Panc1 (cell line): ENCODE data around the gene CIAO1. TPM values are rescaled to one million over a fixed set of nuclear protein-coding genes. Genes with fewer than 3 reads are reported as not detected.
"Not testable (repeated sequence)": the region's sequence is repeated elsewhere in the genome, so short reads cannot be mapped to it uniquely, and the experiment has no call there.

ENCODE experiments used
- ATAC-seq: fragments of 200-7000 bp; cut with Tn5 transposase; 2 replicates; pipeline ENCODE4 v1.9.1; 2020; ENCODE audit warnings: mild to moderate bottlenecking, moderate library complexity
- BruUV-seq: library from RNA; stranded (reverse); fragments of 400-500 nt; replicated peaks from 2 replicates; lab custom pipeline; 2021; lab: Mats Ljungman, UMichigan
- CTCF ChIA-PET: fragments of 300-600 bp; sonication (Branson Sonifier 250); formaldehyde crosslinking; loops from one replicate; lab custom pipeline; 2022; ENCODE audit warnings: antibody characterized with exemption; lab: Charles Lee
- POLR2A ChIA-PET: fragments of 300-600 bp; sonication (Branson Sonifier 250); formaldehyde crosslinking; loops from one replicate; lab custom pipeline; 2022; ENCODE audit warnings: antibody characterized with exemption; lab: Charles Lee
- DNase-seq: peaks from one replicate; pipeline ENCODE4 v3.0.0-alpha.2; 2010; ENCODE audit warnings: low read depth, low spot score
- H3K27ac ChIP-seq: 2 replicates; pipeline ENCODE4 v1.5.1; 2011; ENCODE audit warnings: mild to moderate bottlenecking, low read length, inconsistent platforms
- H3K27me3 ChIP-seq: fragments of 200-500 bp; sonication (Bioruptor generic); 2 replicates; pipeline ENCODE4 v1.6.0; 2014; ENCODE audit warnings: low read length, inconsistent platforms; ENCODE audit not compliant: control insufficient read depth, insufficient read depth
- H3K36me3 ChIP-seq: fragments of 200-500 bp; sonication (Bioruptor generic); 2 replicates; pipeline ENCODE4 v1.5.1; 2014; ENCODE audit warnings: inconsistent platforms, mild to moderate bottlenecking, low read length, moderate library complexity; ENCODE audit not compliant: control insufficient read depth, insufficient read depth
- H3K4me1 ChIP-seq: 2 replicates; pipeline ENCODE4 v1.5.1; 2011; ENCODE audit warnings: inconsistent platforms, mild to moderate bottlenecking, low read length, moderate library complexity; ENCODE audit not compliant: control insufficient read depth, insufficient read depth
- H3K4me3 ChIP-seq, 2 experiments: 2 replicates each; pipeline ENCODE4 v1.5.1; 2011 to 2012; ENCODE audit warnings: low read depth in 2 of 2, low read length in 2 of 2, mild to moderate bottlenecking in 2 of 2, inconsistent platforms in 1 of 2, moderate library complexity in 1 of 2
- H3K9me3 ChIP-seq: fragments of 200-500 bp; sonication (Bioruptor generic); 2 replicates; pipeline ENCODE4 v1.5.1; 2014; ENCODE audit warnings: low read depth, mild to moderate bottlenecking, inconsistent platforms, low read length, moderate library complexity; ENCODE audit not compliant: control insufficient read depth, insufficient read depth
- POLR2AphosphoS5 ChIP-seq: IDR thresholded peaks from 2 replicates; pipeline ENCODE4 v1.6.1; 2012; ENCODE audit warnings: mild to moderate bottlenecking, low read depth, low read length, moderate library complexity
- SIN3A ChIP-seq: IDR thresholded peaks from 2 replicates; pipeline ENCODE4 v1.6.1; 2012; ENCODE audit warnings: low read depth, mild to moderate bottlenecking, low read length, moderate library complexity, borderline replicate concordance; ENCODE audit not compliant: insufficient read depth
- TCF7L2 ChIP-seq: IDR thresholded peaks from 2 replicates; pipeline ENCODE4 v1.6.1; 2011; ENCODE audit warnings: mild to moderate bottlenecking, low read depth, low read length, inconsistent platforms
- in situ Hi-C: cut with HindIII; loops from 2 replicates; pipeline ENCODE4 v1.10.0; 2016; ENCODE audit warnings: low sequenced_read_pairs, low pct_unique_long_range_greater_than_20kb
- intact Hi-C: fragments of 100-400 bp; cut with micrococcal nuclease; formaldehyde crosslinking; loops from one replicate; pipeline ENCODE4 v1.10.0; 2022; ENCODE audit not compliant: unreplicated experiment
- total RNA-seq: library from RNA; stranded (reverse); gene quantifications from one replicate; pipeline ENCODE4 v1.2.1, GENCODE V29; 2021; ENCODE audit not compliant: unreplicated experiment
- TF ChIP-seq, protein P1 (sequence below): fragments of 450-650 bp; IDR thresholded peaks from 2 replicates; pipeline ENCODE4 v1.5.1; 2017; ENCODE audit warnings: mild to moderate bottlenecking
- TF ChIP-seq, protein P2 (sequence below), 2 experiments: IDR thresholded peaks; 2 replicates each; pipeline ENCODE4 v1.6.1; 2011 to 2012; ENCODE audit warnings: low read depth in 2 of 2, control low read depth in 1 of 2, low read length in 1 of 2, mild to moderate bottlenecking in 1 of 2, moderate library complexity in 1 of 2; ENCODE audit not compliant: insufficient read depth in 1 of 2

The CIAO1 gene
- total RNA-seq, 1 experiment from 2014 or later: 85.5 TPM

DNA sequence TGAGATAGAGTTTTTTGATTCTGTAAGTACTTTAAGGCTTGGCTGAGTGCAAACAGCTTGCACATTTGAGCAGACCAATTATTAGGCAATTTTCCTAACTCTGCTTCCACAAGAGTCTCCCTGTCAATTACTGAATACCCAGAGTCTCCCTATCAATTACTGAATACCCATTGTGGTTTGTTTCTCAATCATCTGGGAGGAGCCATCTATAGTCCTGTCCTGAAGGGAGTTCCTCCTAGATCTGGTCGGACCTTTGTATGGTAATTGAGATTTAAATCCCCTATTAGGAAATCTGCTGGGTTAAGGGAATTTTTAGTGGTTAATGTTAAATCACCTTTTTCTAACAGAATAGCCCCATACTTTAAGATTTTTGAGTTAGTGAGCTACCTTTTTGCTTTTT, 44.9 kb upstream of the CIAO1 start:
- ATAC-seq, H3K4me3 ChIP-seq, H3K4me1 ChIP-seq, CTCF ChIA-PET, POLR2A ChIA-PET, in situ Hi-C loops, DNase-seq, intact Hi-C loops, BruUV-seq, H3K36me3 ChIP-seq, H3K27me3 ChIP-seq, H3K9me3 ChIP-seq, H3K27ac ChIP-seq: not testable (repeated sequence)

DNA sequence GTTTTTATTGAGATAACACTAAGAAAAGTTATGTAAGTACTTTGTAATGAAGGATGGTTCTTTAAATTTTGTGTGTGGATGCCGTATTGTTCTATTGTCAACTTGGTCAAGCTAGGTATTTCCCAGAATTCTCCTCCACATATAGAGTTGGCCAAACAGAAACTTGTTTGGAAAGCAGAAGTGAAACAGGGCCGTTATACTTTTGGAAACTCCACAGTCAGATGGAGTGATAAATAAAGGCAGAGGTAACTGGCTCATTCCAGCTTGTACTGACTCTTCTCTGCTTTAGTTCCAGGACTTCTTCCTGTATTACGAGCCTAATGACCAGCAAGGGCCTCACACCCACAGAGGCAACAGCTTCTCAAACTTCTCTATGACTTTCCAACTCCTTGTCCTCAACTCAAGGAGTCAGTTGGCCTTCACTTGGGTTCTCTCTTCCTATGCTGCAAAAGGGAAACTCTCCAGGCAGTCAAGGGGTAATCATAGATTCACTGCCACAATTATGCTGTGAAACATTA, 41.0 kb upstream of the CIAO1 start:
- intact Hi-C loops (no loop called here), in situ Hi-C loops (no loop called here)
- Histone ChIP-seq H3K27me3 (no peaks in the 10 kb centered on the region), H3K9me3 (no peaks in the 10 kb centered on the region), H3K36me3 (no peaks in the 10 kb centered on the region), H3K27ac (no peak overlapping the region), H3K4me1 (no peaks in the 10 kb centered on the region), H3K4me3 (no peak overlapping the region)
- TF ChIP-seq POLR2AphosphoS5 (no peak), SIN3A (no peak), TCF7L2 (no peak)
- TF ChIP-seq, protein P1, sequence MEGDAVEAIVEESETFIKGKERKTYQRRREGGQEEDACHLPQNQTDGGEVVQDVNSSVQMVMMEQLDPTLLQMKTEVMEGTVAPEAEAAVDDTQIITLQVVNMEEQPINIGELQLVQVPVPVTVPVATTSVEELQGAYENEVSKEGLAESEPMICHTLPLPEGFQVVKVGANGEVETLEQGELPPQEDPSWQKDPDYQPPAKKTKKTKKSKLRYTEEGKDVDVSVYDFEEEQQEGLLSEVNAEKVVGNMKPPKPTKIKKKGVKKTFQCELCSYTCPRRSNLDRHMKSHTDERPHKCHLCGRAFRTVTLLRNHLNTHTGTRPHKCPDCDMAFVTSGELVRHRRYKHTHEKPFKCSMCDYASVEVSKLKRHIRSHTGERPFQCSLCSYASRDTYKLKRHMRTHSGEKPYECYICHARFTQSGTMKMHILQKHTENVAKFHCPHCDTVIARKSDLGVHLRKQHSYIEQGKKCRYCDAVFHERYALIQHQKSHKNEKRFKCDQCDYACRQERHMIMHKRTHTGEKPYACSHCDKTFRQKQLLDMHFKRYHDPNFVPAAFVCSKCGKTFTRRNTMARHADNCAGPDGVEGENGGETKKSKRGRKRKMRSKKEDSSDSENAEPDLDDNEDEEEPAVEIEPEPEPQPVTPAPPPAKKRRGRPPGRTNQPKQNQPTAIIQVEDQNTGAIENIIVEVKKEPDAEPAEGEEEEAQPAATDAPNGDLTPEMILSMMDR: no peak
- TF ChIP-seq, protein P2, sequence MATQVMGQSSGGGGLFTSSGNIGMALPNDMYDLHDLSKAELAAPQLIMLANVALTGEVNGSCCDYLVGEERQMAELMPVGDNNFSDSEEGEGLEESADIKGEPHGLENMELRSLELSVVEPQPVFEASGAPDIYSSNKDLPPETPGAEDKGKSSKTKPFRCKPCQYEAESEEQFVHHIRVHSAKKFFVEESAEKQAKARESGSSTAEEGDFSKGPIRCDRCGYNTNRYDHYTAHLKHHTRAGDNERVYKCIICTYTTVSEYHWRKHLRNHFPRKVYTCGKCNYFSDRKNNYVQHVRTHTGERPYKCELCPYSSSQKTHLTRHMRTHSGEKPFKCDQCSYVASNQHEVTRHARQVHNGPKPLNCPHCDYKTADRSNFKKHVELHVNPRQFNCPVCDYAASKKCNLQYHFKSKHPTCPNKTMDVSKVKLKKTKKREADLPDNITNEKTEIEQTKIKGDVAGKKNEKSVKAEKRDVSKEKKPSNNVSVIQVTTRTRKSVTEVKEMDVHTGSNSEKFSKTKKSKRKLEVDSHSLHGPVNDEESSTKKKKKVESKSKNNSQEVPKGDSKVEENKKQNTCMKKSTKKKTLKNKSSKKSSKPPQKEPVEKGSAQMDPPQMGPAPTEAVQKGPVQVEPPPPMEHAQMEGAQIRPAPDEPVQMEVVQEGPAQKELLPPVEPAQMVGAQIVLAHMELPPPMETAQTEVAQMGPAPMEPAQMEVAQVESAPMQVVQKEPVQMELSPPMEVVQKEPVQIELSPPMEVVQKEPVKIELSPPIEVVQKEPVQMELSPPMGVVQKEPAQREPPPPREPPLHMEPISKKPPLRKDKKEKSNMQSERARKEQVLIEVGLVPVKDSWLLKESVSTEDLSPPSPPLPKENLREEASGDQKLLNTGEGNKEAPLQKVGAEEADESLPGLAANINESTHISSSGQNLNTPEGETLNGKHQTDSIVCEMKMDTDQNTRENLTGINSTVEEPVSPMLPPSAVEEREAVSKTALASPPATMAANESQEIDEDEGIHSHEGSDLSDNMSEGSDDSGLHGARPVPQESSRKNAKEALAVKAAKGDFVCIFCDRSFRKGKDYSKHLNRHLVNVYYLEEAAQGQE (IDR thresholded peaks at IDR 0.05; ENCODE audit: insufficient read depth in 1 of 2, low read depth in 2 of 2, low read length in 1 of 2): no peak
- ATAC-seq: no peak
- no TSS peak for BruUV-seq
- DNase-seq: no peak
- CTCF ChIA-PET: no interaction called here
- POLR2A ChIA-PET: no interaction called here

DNA sequence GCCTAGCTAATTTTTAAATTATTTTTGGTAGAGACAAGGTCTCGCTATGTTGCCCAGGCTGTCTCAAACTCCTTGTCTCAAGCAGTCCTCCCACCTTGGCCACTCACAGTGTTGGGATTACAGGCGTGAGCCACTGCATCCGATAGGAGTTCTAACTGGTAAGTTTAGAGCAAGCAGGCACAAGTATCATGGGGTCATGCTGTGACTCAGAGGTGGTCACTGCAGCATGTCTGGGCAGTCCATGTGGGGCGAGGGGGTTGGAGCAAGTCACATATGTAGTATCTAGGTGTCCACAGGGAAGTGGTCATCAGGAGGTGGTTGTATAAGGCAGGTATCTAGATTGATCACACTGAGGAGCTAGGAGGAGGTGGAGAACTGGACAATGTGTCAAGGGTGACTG, 34.7 kb upstream of the CIAO1 start:
- H3K27me3 ChIP-seq: no peaks in the 10 kb centered on the region
- H3K36me3 ChIP-seq: no peaks in the 10 kb centered on the region
- ChIA-PET CTCF (no interaction called here), POLR2A (interaction anchor here (0.5 to 0.7 kb wide), 2 partner anchors 24 to 203 kb away, joined by 6 to 12 read pairs; no protein-coding TSS in a partner anchor)
- DNase-seq (no peak), ATAC-seq (no peak)
- no peaks in the 10 kb centered on the region for H3K9me3 ChIP-seq
- no peak overlapping the region for H3K4me3 ChIP-seq
- H3K27ac ChIP-seq: no peak overlapping the region
- BruUV-seq: no TSS peak
- TF ChIP-seq POLR2AphosphoS5 (no peak), TCF7L2 (no peak), SIN3A (no peak)
- TF ChIP-seq, protein P1: no peak
- TF ChIP-seq, protein P2 (IDR thresholded peaks at IDR 0.05; ENCODE audit: insufficient read depth in 1 of 2, low read depth in 2 of 2, low read length in 1 of 2): no peak
- no peaks in the 10 kb centered on the region for H3K4me1 ChIP-seq
- intact Hi-C loops: no loop called here
- in situ Hi-C loops: no loop called here
